HG02759 (cell line): Measurements from ENCODE around the gene RIMS1.
A peak's percentile ranks its signal among the peaks of the same experiment; 100 is the strongest.

Experiments
- ATAC-seq: cut with Tn5 transposase; IDR thresholded peaks from one replicate; pipeline ENCODE4 v1.9.1; 2021; ENCODE audit warnings: mild to moderate bottlenecking, moderate library complexity; ENCODE audit not compliant: unreplicated experiment

The RIMS1 gene

DNA sequence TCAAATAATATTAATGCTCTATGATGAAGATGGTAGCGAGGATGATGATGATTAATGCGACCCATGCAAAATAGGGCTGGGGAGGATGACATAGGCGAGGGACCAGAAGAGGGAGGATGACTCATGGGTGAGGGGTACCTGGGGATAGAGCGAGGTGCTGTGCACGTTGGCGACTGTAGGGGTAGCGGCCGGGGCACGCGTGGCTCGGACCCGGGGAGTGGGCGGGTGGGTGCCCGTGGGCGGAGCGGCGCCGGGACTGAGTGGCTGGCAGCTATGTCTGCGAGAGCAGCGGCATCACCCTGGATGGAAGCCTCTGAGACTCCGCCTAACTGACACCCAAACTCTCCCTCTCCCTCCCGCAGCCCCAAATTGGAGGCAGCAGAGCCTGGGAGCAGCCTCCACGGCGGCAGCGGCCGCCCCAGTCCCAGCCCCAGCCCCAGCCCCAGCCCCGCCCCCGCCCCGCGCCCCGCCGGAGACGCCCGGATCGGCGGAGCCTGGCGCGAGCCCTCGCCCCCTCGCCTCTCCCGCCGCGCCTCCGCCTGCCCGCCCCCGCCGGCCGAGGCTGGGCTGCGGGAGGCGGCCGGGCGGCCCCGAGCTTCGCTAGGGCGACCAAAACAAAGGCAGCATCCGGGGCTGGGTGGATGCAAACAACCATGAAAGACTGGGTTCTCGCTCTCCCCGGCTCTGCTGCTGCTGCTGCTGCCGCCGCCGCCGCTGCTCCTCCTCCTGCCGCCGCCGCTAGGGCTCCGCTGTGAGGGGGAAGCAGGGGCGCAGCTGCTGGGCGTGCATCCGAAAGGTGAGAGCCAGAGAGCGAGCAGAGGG is at the start of gene RIMS1:
RIMS1 (plus strand) TSS at position 367 of the 822 bp plus-strand sequence. CDS start 474 bp downstream, outside the sequence.
- peak; percentile 88 for ATAC-seq

DNA sequence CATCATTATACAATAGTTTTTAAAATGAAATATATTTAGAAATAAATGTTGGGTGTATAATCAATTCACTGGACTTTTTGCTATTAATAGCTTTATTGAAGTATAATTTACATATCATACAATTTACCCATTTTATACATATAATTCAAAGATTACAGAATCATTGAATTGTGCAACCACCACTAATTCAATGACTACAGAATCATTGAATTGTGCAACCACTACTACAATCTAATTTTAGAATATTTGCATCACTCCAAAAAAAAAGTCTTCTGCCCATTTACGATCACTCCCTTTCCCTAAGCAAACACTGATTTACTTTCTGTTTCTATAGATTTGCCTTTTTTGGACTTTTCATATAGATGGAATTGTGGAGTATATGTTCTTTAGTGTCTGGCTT is 35.1 kb upstream of the RIMS1 start:
- no peak for ATAC-seq

GRCh38 chr6:71852948-71853347 is 33.4 kb upstream of the RIMS1 start:
- no peak for ATAC-seq

GRCh38 chr6:71855406-71855805 is 30.9 kb upstream of the RIMS1 start:
- no peak for ATAC-seq

- ATAC-seq, result no peak
Measured at GRCh38 chr6:71879016-71879415, 7.3 kb upstream of the RIMS1 start.

DNA sequence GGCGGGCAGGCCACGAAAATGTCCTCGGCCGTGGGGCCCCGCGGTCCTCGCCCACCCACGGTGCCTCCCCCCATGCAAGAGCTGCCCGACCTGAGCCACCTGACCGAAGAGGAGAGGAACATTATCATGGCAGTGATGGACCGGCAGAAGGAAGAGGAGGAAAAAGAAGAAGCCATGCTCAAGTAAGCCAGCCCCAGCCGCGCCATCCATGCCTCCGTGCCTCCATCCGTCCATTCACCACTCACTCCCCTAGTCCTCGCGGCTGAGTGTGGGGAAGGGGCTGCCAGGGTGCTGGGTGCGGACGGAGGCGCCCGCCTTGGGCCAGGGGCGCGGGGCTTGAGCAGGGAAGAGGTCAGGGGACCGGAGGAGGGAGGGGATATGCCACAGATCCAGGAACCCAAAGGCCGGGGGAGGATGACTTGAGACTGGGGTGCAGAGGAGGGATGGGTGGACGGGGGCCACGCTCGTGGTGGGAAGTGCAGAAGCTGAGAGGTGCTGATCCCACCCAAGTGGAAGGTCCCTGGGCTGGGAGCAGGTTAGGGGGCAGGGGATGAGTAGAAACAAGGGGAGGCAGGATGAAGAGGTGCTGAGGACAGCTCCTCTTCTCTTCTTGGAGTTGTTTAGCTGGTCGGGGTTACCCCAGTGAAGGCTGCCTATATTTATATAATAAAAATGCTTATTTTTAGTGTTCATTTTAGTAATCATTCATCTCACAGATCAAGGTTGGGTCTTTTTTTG is 825 bp downstream of the RIMS1 start:
- peak; percentile 27 for ATAC-seq

DNA sequence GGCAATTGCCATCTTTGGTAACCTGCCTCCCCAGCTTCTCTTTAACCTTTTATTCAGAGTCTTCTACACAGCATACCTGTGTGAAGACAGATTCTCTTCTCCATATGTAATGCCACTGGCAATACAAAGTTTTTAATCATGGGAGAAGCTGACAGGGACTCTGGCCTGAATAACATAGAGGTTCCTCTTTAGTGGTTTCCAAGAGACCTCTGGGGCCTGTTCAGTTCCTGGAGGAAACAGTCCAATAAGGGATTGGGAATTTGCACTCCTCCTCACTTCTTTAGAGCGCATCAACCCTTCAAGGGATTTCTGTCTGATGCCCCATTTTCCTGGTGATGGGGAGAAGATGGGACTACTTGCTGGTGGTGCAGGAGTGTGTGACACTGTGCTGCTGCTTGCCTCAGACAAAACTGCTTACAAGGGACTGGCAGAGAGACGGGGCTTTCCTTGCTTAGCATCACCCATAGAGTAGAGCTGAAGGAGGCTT is 1.4 kb downstream of the RIMS1 start:
- no peak for ATAC-seq

DNA sequence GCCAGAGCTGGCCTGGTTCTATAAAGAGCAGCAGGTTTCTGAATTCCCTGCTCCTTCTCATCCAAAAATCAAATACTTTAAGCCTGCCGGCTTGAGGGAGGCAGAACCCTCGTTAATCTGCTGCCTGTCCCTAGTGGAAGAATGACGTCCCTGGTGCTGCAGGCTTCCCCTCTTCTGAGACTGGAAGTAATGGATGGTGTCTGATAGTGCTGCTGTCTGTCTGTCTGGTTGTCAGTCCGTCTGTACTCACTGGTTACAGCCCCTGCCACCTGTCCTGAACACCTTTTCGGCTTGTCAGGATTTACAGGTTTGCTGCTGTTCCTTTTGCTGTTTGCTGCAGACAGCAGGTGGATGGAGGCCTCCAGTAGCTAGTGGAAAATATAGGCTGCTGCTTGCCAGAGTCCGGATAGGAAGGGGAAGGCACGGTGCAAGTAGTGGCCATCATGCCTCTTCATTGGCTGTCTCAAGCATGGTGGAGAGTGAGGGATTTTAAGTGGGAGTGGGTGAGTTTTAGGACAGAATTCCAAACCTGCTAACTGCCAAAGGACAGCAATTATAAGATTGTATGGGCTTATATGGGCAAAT is 2.5 kb downstream of the RIMS1 start:
- ATAC-seq, result no peak

- no peak for ATAC-seq
Measured at GRCh38 chr6:71889366-71889765, 3.0 kb downstream of the RIMS1 start.

DNA sequence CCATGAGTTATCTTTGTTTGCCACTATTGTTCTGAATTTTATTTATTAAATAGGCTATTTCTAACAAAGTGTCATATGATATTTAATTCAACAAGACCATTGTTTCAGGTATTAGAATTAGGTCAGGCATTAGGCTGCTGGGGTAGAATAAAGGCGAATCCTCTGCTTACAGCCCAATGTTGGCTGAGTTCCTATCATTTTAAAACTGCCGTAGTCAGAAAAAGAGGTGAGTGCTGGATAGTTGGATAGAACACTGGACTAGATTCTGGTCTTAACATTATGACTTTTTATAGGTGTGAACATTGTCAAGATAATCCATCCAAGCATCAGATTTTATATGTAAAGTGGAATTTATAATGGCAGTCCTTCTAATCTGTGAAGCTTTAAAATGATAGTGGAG is 6.3 kb downstream of the RIMS1 start:
- no peak for ATAC-seq

GRCh38 chr6:71900642-71901041 is 14.3 kb downstream of the RIMS1 start:
- no peak for ATAC-seq

GRCh38 chr6:71902261-71902660 is 15.9 kb downstream of the RIMS1 start:
- ATAC-seq, result peak; percentile 91

DNA sequence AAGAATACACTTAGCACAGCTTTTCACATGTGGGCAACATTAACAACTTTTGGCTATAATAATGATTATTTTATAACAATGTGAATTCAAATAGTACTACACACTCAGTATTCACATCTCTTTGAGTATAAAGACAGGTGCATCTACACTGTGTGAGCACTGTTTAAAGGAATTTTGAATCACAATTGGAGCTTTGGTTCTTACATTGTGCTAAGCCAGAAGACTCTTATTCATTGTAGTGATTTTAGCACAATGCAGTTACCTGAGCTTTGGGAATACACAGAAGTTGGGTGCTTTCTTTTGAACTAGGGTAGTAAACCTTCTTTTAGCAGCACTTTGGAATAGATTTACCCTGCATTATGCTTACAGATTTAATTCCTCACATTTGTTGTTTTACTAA is 20.5 kb downstream of the RIMS1 start:
- ATAC-seq, result no peak

DNA sequence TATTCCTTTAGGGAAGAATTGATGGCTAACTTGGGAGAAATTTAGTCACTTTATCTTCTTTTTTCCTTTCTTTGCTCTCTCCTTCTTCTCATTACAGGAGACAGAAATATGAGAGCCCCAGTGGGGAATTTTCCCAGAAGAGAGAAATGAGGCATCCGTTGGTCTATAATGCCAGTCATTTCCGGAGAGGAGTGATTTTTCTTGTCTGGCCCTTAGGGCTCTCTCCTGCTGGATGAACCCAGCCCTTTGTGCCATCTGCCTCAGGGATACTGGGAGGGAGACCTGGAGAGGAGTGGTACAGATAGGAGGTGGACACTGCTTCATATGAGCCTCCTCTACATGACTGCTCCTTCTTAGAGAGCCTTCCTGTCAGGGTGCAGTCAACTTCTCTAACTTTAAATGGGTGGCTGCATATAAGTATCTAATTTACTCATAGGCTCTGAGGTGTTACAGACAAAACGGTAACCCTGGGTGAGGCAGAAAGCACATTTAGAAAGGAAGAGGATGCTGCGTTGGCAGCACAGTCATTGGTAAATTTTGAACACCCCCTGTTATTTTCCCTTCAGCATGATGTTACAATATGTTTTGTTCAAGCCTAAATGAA is 21.9 kb downstream of the RIMS1 start:
- peak; percentile 87 for ATAC-seq

- ATAC-seq, result no peak
Measured at GRCh38 chr6:71913444-71914234, 27.3 kb downstream of the RIMS1 start.

DNA sequence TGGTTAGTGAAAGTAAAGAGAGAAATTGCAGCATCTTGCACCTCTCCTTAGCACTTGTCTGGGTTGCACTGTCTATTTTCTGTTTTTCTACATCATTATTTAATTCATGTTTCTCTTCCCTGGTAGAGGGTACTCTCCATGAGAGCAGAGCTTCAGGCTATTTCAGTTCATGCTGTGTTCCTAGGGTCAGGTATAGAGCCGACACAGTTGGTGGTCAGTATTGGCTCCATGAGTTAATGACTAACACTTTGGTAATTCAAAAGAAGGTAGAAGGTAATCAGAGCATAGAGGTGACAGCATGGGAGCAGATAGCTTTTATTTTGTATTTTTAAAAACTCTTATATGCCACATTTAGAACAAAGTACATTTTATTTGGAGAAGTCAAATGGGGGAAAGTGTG is 42.7 kb downstream of the RIMS1 start:
- no peak for ATAC-seq

GRCh38 chr6:71933881-71934280 is 47.5 kb downstream of the RIMS1 start:
- no peak for ATAC-seq

GRCh38 chr6:71965404-71965803 is 79.1 kb downstream of the RIMS1 start:
- ATAC-seq, result no peak

DNA sequence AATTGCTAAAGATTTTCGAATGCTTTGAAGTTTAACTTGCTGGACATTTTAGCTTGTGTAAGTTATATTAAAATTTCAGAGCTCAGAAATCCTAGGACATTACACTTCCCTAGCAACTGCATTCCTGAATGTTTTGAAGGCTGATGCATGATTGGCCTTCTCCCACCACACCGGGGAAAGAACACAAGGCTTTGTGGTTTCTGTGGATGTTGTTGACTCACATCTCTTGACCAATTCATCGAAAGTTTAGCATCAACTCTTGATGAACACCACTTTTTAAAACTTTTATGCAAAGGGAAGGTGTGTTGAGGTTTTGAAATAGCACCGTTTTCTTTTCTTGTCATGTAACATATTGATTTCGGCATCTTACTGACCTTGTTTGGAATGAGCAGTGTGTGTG is 81.1 kb downstream of the RIMS1 start:
- no peak for ATAC-seq

DNA sequence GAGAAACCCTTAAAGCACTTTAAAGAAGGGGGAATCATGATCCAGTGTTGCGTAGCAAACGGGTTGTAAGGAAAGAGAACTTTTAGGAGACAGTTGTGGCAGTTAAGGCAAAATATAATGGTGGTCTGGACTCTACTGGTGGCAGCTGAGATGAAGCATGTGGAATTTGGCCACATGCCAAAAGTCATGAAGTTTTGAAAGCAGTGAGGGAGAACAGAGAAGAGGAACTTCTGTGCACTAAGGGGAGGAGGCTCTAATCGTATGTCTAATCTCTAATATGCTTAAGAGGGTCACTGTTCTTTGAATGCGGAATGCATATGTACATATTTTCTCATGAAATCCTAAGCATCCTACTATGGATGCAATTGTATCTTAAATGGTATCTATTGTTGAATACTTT is 91.5 kb downstream of the RIMS1 start:
- no peak for ATAC-seq

GRCh38 chr6:71979911-71980310 is 93.6 kb downstream of the RIMS1 start:
- ATAC-seq, result no peak
